ENCODE results near the gene PKD1L1. TPM values are rescaled to one million over a fixed set of nuclear protein-coding genes. Genes with fewer than 3 reads are reported as not detected.
"Not testable (repeated sequence)": the region's sequence is repeated elsewhere in the genome, so short reads cannot be mapped to it uniquely, and the experiment has no call there.

Gene PKD1L1
- total RNA-seq, 1 experiment from 2014 or later = 0.17 TPM

GRCh38 chr7:47990592-47990991, 42.3 kb upstream of the PKD1L1 start:
- Mint-ChIP-seq H3K27ac (peak overlapping the region in 2 of 3 experiments; percentile 1 to 94; a peak in 3 of 7 replicates), H3K4me3 (peak overlapping the region in 1 of 2 experiments; percentile 50; a peak in 1 of 5 replicates), H3K36me3 (ENCODE audit: insufficient read depth in 1 of 3, low read depth in 3 of 3) (peaks cover 0 to 6% (median 4%) of the 10 kb centered on the region in 3 experiments; a peak in 3 of 7 replicates), H3K27me3 (ENCODE audit: low read depth) (no peaks in the 10 kb centered on the region), H3K9me3 (peaks cover 2 to 6% of the 10 kb centered on the region in 2 experiments), H3K4me1 (peaks cover 32% of the 10 kb centered on the region in 2 experiments)
- no peak overlapping the region for H2BK15ac ChIP-seq (ENCODE audit: low read depth, low read length)
- H3K9me3 ChIP-seq (ENCODE audit: control insufficient read depth, low read depth, low read length) = no peaks in the 10 kb centered on the region
- H3K14ac ChIP-seq (ENCODE audit: insufficient read depth, low read length) = no peak overlapping the region
- DNase-seq = no peak
- no peak overlapping the region for H2BK120ac ChIP-seq (ENCODE audit: low read depth, low read length, poor library complexity, severe bottlenecking)
- peaks cover 3% of the 10 kb centered on the region for H3K23me2 ChIP-seq (ENCODE audit: insufficient read length, low read depth, low read length, poor library complexity, severe bottlenecking)
- no peaks in the 10 kb centered on the region for H3K4me1 ChIP-seq (ENCODE audit: insufficient read depth, low read length)
- no peak for TF ChIP-seq CTCF (conservative IDR thresholded peaks at IDR 0.05)
- no peak overlapping the region for H3K23ac ChIP-seq (ENCODE audit: insufficient read length, low read depth, low read length)
- no peak overlapping the region for H4K91ac ChIP-seq (ENCODE audit: insufficient read length, low read depth, low read length)
- H4K5ac ChIP-seq (ENCODE audit: insufficient read length, low read depth, low read length) = no peak overlapping the region
- H2AK5ac ChIP-seq (ENCODE audit: insufficient read length, low read length) = no peak overlapping the region
- H2BK12ac ChIP-seq (ENCODE audit: insufficient read length, low read depth, low read length) = no peak overlapping the region
- H3K56ac ChIP-seq (ENCODE audit: insufficient read length, low read depth, low read length) = no peak overlapping the region
- H3K4me2 ChIP-seq (ENCODE audit: insufficient read depth, insufficient read length, low read length) = no peak overlapping the region
- no peak overlapping the region for H2BK20ac ChIP-seq (ENCODE audit: low read depth, low read length, poor library complexity, severe bottlenecking)
- no peak overlapping the region for H3K18ac ChIP-seq (ENCODE audit: insufficient read length, low read depth, low read length)
- no peak overlapping the region for H2BK5ac ChIP-seq (ENCODE audit: insufficient read length, low read length)
- H3K79me2 ChIP-seq (ENCODE audit: insufficient read depth, low read length) = no peaks in the 10 kb centered on the region
- H2AFZ ChIP-seq (ENCODE audit: low read length) = no peak overlapping the region
- H3K79me1 ChIP-seq (ENCODE audit: insufficient read depth, low read depth, low read length, poor library complexity, severe bottlenecking) = no peaks in the 10 kb centered on the region
- no CpG with 5 or more reads among the region's 5 CpGs for WGBS (ENCODE audit: extremely low coverage, insufficient read length, low lambda C conversion rate)
- no peak overlapping the region for H4K8ac ChIP-seq (replicated peaks; ENCODE audit: insufficient read length, low read depth, low read length)
- H3K9ac ChIP-seq (ENCODE audit: extremely low read depth, insufficient read length, low read length) = no peak overlapping the region
- H3T11ph ChIP-seq (ENCODE audit: low read length) = no peak overlapping the region
- H3K27me3 ChIP-seq (ENCODE audit: insufficient read depth, low read length) = no peaks in the 10 kb centered on the region
- H4K20me1 ChIP-seq (ENCODE audit: control insufficient read depth, insufficient read depth, insufficient read length) = no peaks in the 10 kb centered on the region
- no peak overlapping the region for H3K27ac ChIP-seq (ENCODE audit: insufficient read length, low read depth, low read length)
- no peak overlapping the region for H3K4ac ChIP-seq (ENCODE audit: low read depth, low read length)

- H3K27me3 Mint-ChIP-seq (ENCODE audit: low read depth); H3K4me3 Mint-ChIP-seq: not testable (repeated sequence)
- no CpG with 5 or more reads among the region's 10 CpGs for WGBS (ENCODE audit: extremely low coverage, insufficient read length, low lambda C conversion rate)
Observed at GRCh38 chr7:47989607-47990400, 41.5 kb upstream of the PKD1L1 start.

More at GRCh38 chr7:47989607-47990400, 41.5 kb upstream of the PKD1L1 start:
- H3T11ph ChIP-seq (ENCODE audit: low read length); H3K4ac ChIP-seq (ENCODE audit: low read depth, low read length); H3K4me2 ChIP-seq (ENCODE audit: insufficient read depth, insufficient read length, low read length); H3K9me3 ChIP-seq (ENCODE audit: control insufficient read depth, low read depth, low read length); H3K18ac ChIP-seq (ENCODE audit: insufficient read length, low read depth, low read length); H4K91ac ChIP-seq (ENCODE audit: insufficient read length, low read depth, low read length); H2AK5ac ChIP-seq (ENCODE audit: insufficient read length, low read length); H3K79me1 ChIP-seq (ENCODE audit: insufficient read depth, low read depth, low read length, poor library complexity, severe bottlenecking); H2BK5ac ChIP-seq (ENCODE audit: insufficient read length, low read length); H2BK12ac ChIP-seq (ENCODE audit: insufficient read length, low read depth, low read length); H2AFZ ChIP-seq (ENCODE audit: low read length); H4K8ac ChIP-seq (replicated peaks; ENCODE audit: insufficient read length, low read depth, low read length); H2BK120ac ChIP-seq (ENCODE audit: low read depth, low read length, poor library complexity, severe bottlenecking); H3K27ac ChIP-seq (ENCODE audit: insufficient read length, low read depth, low read length); H2BK20ac ChIP-seq (ENCODE audit: low read depth, low read length, poor library complexity, severe bottlenecking); H3K56ac ChIP-seq (ENCODE audit: insufficient read length, low read depth, low read length); H3K27me3 ChIP-seq (ENCODE audit: insufficient read depth, low read length); H3K36me3 Mint-ChIP-seq (ENCODE audit: insufficient read depth in 1 of 3, low read depth in 3 of 3); H3K23me2 ChIP-seq (ENCODE audit: insufficient read length, low read depth, low read length, poor library complexity, severe bottlenecking); H3K79me2 ChIP-seq (ENCODE audit: insufficient read depth, low read length); H2BK15ac ChIP-seq (ENCODE audit: low read depth, low read length); H4K5ac ChIP-seq (ENCODE audit: insufficient read length, low read depth, low read length); H4K20me1 ChIP-seq (ENCODE audit: control insufficient read depth, insufficient read depth, insufficient read length); H3K14ac ChIP-seq (ENCODE audit: insufficient read depth, low read length); H3K9me3 Mint-ChIP-seq; H3K9ac ChIP-seq (ENCODE audit: extremely low read depth, insufficient read length, low read length); H3K23ac ChIP-seq (ENCODE audit: insufficient read length, low read depth, low read length); H3K4me1 ChIP-seq (ENCODE audit: insufficient read depth, low read length): not testable (repeated sequence)
- Mint-ChIP-seq H3K27ac (peak overlapping the region; percentile 77 to 94 (median 89); a peak in 4 of 7 replicates), H3K4me1 (peaks cover 32% of the 10 kb centered on the region in 2 experiments)
- peak; percentile 56 for DNase-seq
